PC-3 (cell line): ENCODE data around the gene ADD3.

Source experiments
- EZH2 ChIP-seq: fragments of 300-600 bp; sonication (generic); IDR thresholded peaks from one replicate; pipeline ENCODE4 v1.6.1; 2017; ENCODE audit warnings: antibody characterized with exemption, mild to moderate bottlenecking, low read length; ENCODE audit not compliant: unreplicated experiment
- EZH2phosphoT487 ChIP-seq: fragments of 300-600 bp; sonication (generic); IDR thresholded peaks from 2 replicates; pipeline ENCODE4 v1.6.1; 2018; ENCODE audit warnings: mild to moderate bottlenecking, antibody characterized with exemption, low read length, borderline replicate concordance
- TF ChIP-seq, protein P1 (sequence below): fragments of 300-600 bp; sonication (generic); conservative IDR thresholded peaks from 2 replicates; pipeline ENCODE4 v1.5.1; 2017; ENCODE audit warnings: antibody characterized with exemption, low read depth, mild to moderate bottlenecking, low read length

DNA sequence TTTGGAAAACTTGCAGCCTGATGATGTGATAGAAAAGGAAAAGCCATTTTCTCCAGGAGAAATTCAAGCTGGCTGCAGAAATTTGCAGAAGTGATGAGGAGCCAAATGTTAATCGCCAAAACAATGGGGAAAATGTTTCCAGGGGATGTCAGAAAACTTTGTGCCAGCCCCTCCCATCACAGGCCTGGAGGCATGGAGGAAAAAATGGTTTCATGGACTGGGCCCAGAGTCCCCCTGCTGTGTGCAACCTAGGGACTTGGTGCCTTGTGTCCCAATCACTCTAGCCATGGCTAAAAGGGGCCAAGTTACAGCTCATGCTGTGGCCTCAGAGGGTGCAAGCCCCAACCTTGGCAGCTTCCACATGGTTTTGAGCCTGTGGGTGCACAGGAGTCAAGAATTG is 41.0 kb downstream of the ADD3 start:
- TF ChIP-seq, protein P1, sequence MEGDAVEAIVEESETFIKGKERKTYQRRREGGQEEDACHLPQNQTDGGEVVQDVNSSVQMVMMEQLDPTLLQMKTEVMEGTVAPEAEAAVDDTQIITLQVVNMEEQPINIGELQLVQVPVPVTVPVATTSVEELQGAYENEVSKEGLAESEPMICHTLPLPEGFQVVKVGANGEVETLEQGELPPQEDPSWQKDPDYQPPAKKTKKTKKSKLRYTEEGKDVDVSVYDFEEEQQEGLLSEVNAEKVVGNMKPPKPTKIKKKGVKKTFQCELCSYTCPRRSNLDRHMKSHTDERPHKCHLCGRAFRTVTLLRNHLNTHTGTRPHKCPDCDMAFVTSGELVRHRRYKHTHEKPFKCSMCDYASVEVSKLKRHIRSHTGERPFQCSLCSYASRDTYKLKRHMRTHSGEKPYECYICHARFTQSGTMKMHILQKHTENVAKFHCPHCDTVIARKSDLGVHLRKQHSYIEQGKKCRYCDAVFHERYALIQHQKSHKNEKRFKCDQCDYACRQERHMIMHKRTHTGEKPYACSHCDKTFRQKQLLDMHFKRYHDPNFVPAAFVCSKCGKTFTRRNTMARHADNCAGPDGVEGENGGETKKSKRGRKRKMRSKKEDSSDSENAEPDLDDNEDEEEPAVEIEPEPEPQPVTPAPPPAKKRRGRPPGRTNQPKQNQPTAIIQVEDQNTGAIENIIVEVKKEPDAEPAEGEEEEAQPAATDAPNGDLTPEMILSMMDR: no peak
- TF ChIP-seq EZH2: no peak
- TF ChIP-seq EZH2phosphoT487: no peak
